GM19324 (cell line): ENCODE data around the gene FBXL3.
A peak's percentile ranks its signal among the peaks of the same experiment; 100 is the strongest.

Experiments used
- ATAC-seq: cut with Tn5 transposase; IDR thresholded peaks from one replicate; pipeline ENCODE4 v1.9.1; 2021; ENCODE audit warnings: mild to moderate bottlenecking, moderate library complexity; ENCODE audit not compliant: unreplicated experiment, low FRiP score

The FBXL3 gene, protein sequence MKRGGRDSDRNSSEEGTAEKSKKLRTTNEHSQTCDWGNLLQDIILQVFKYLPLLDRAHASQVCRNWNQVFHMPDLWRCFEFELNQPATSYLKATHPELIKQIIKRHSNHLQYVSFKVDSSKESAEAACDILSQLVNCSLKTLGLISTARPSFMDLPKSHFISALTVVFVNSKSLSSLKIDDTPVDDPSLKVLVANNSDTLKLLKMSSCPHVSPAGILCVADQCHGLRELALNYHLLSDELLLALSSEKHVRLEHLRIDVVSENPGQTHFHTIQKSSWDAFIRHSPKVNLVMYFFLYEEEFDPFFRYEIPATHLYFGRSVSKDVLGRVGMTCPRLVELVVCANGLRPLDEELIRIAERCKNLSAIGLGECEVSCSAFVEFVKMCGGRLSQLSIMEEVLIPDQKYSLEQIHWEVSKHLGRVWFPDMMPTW

DNA sequence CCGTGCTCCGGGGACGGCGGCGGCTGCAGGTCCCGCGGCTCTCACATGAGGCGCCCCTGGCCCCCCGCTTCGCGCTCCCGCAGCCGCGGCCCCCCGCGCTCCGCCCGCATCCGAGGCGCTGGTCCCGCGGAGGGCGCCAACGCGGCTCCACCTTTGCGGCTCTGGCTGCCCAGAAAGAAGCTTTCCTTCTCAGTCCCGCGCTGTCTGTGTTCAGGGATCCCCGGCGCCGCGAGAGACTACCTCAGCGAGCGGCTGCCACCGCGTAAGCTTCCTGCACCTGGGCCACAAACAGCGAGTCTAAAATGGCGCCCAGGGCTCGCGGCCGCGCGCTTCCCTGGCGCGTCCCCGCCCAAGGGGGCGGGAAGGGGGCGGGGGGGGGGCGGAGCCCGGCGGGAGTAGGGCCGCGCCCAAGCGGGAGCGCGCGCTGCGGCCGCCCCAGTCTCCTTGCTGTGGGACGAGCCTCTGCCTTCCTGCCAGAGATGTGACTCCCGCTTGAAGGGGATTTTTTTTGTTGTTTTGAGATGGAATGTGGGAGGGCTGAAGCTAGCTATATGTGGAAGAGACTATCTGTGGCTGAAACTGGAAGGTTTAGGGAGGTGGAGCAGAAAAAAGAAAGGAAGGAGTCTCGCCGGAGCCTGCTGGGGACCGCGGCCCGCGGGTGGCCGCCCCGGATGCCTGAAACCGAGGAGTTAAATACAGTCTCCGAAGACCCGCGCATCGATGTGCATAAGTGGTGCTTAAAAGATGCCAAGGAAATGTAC lies at the start of gene FBXL3:
TSS of gene FBXL3 (minus strand) at position 299 of the 761 bp plus-strand sequence. CDS start 5,299 bp downstream, outside the sequence.
- peak; percentile 82 for ATAC-seq

DNA sequence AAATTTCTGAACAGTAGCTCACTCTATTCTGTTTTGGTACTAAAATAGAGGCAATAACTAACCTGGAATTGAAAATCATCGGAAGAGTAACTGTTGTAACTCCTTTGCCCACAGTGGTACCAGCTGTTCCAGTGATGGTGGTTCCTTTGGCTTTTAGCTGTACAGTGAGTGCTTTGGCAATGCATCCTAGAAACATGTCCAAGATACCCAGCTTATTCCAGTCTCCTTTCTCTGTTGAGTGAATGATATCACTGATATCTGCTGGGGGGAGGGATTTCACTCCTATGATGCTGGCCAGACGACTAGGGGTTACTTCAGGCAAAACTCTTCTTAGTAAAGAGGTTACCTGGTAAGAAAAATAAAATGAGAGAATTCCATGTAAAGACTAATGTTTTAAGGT lies 40.6 kb upstream of the FBXL3 start:
- ATAC-seq, result no peak

- ATAC-seq, result no peak
Observed at GRCh38 chr13:77065461-77066147, 38.6 kb upstream of the FBXL3 start.

DNA sequence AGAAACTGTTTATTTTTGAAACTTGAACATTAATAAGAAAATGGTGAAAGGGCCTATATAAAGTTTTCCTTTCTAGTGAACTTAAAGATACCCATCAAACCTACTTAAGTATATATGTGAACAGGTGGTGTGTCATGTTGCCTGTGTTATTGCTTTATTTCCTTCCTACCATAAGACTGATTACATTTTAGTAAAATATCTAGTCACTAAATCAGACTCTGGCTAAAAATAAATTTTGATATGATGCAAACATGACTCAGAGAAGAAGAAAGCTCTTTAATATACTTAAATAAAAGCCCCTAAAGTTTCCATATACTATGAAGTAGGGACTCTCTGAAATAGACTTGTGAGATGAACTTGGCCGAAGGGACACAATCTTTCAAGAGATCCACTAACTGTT lies 35.1 kb upstream of the FBXL3 start:
- no peak for ATAC-seq

GRCh38 chr13:77061362-77061761 lies 34.4 kb upstream of the FBXL3 start:
- no peak for ATAC-seq

DNA sequence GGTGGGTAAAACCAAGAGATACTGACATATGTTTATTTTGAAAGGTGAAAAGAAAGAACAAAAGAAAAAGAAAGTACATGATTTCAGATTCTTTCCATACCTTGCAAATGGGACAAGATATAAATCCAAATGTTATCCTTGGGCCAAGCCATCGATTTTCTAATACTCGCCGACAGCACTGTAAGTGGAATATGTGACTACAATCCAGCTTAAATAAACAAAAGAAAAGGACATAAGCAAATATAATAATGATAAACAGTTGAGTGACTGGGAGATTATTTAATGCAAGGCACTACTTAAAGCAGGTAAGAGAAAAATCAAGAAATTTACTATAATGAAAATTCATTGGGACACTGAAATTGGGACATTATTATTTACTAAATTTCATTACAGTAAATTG lies 29.9 kb upstream of the FBXL3 start:
- no peak for ATAC-seq

DNA sequence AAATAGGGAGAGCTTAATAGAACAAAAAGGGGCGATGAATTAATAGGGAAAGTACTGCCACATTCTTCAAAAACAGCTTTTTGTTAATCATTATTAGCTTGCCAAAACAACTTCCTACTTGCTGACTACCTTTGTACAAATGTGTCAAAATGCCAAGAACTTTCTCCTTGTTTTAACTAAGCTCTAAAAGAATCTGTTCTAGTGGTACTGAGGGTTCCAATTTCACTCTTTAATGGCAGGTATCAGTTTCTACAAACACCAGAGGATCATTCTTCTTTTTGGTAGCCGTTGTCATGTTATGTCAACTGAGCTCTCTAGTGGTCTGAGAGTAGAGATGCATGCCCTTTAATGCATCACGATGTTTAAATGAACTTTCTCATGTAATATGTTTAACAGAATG lies 29.4 kb upstream of the FBXL3 start:
- no peak for ATAC-seq

GRCh38 chr13:77055158-77055557 lies 28.2 kb upstream of the FBXL3 start:
- no peak for ATAC-seq

DNA sequence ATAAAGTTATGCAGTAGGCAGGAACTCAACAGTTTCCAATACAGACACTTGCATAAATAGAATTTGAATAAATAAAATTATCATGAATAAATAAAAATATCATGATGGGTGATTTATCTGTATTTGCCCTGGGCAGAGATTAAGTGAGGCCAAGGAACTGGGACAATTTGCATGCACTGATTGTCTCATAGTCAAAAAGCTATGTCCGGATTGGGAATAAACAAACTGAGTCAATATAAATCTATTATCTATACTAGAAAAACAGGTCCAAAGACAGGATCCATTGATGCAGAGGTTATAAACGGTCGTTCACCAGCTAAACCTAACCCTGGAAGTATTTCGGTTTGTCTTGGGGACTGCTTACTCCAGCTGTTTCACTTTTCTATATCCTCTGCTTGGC lies 26.2 kb upstream of the FBXL3 start:
- ATAC-seq, result no peak

DNA sequence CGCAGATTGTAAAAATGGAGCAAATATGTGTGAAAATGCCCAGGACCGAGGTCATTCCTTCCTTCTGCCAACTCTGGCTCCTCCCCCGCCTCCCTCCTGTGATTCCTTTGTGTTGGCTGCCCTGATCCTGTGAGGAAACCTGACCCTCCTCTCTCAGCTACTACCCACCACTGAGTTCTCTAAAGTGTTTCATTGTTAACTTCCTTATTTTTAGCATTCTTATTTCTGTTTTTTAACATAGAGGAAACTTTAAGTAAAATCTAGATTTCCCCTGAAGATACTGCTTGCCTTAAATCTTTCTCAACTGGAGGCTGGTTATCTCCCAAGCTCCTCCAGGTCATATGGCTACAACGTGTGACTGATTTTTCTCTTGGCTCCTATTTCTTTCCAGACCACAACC lies 21.7 kb upstream of the FBXL3 start:
- ATAC-seq, result no peak

DNA sequence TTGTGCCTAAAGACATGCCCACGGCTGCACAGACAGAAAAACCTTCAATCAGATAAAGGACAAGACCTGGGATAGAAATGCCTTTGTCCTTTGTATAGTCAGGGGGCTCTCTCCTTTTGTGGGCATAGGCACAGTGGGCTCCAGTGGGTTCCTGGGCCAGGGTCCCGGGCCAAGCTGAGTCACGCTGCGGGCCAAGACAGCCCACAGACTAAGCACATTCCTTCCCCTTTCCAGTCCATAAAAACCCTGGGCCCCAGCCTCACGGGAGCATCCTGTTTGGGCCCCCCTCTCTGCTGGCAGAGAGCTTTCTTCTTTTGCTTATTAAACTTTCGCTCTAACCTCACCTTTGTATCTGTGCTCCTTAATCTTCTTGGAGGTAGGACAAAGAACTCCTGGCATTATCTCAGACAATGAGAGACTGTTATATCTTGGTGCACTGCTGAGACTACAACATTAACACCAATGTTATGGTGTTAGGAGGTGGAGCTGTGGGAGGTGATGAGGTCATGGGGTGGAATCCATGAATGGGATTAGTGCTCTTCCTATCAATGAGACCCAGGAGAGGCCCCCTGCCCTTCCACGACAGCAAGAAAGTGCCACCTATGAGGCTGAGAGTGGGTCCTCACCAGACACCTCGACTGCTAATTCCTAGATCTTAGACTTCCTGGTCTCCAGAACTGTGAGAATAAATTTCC lies 20.8 kb upstream of the FBXL3 start:
- no peak for ATAC-seq

DNA sequence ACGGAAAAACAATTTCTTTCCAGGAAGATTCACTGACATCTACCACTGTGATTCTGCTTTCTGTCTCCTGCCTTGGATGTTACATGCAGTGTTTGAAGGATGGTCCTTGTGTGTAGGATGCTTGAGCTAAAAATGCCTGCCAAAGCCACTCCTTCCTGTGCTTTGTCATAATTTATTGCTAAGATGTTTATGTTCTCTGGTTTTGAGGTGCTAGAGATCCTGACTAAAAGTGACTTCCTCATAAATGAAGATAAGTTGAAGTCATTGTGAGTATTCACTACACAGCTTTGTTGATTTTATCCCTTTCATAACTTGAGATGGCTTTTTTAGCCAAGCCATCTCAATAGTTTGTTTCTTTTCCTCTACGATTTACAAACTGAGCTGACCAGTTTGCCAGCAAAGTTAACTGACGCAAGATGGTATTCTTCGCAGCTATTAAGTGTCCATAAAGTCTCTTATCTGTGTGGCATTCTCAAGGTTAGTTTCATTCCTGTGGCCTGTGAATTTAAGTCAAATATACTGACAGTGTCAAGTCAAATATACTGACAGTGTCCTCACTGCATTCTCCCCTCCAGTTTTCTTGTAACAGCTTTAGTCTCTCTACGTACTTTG lies 15.7 kb upstream of the FBXL3 start:
- no peak for ATAC-seq

- no peak for ATAC-seq
Observed at GRCh38 chr13:77040835-77041234, 13.9 kb upstream of the FBXL3 start.

GRCh38 chr13:77040076-77040475 lies 13.1 kb upstream of the FBXL3 start:
- no peak for ATAC-seq

DNA sequence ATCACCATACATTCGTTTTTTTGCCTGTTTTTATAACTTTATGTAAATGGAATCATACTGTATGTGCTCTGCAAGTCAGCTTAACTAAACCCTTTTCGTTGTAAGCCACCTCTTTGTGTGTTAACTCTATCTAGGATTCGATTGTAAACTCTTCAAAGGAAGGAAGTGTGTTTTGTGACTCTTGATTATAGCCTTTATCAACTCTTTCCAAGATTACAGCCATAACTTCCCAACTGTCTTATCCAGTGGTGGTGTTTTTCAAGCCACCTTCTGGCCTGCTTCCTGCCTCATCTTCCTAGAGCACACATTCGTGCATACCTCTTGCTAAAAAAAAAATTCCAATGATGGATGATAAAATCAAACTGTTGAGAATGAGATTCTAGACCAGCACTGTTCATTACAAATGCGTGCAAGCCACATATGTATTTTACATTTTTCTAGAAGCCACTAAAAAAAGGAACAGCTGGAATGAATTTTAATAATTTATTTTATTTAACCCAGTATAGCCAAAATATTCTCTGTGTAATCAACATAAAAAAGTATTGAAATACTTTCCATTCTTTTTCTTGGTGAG lies 12.0 kb upstream of the FBXL3 start:
- ATAC-seq, result no peak

- no peak for ATAC-seq
Observed at GRCh38 chr13:77036279-77036678, 9.3 kb upstream of the FBXL3 start.

GRCh38 chr13:77034881-77035280 lies 7.9 kb upstream of the FBXL3 start:
- ATAC-seq, result no peak

GRCh38 chr13:77033717-77034302 lies 6.9 kb upstream of the FBXL3 start:
- ATAC-seq, result no peak

DNA sequence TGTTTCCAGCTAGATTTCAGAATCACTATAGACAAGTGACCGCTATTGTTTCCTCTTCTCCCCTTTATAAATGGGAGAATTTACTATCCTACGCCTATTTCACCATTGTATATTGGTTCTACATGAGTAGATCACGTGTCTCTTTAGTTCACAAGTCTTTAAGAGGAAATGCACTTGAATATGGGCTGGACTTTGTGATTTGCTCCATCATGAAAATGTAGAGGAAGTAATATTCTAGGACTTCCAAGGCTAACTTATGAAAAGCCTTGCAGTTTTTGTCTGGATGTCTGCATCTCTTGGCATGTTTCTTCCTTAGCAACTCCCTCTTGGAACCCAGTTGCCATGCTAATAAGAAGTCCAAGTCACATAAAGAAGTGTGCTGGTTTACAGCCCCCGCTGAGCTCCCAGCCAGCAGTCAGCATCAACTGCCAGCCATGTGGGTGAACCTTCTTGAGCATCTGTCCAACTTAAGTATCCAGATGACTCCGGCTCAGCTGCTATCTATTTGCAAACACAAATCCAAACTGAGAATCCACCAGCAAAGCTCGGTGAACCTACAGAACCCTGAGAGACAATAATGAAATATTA lies 4.8 kb upstream of the FBXL3 start:
- no peak for ATAC-seq
